HL-60 (cell line): Measurements from ENCODE around the gene SPHKAP.

Experiments
- DNase-seq, 2 experiments: peaks; one replicate each; pipeline ENCODE4 v3.0.0-alpha.2; 2010 to 2020; ENCODE audit warnings: low read depth in 1 of 2, low spot score in 1 of 2
- H3K27ac ChIP-seq: fragments of 250-450 bp; sonication (Bioruptor Pico); replicated peaks from 2 replicates; pipeline ENCODE4 v1.5.1; 2020; ENCODE audit warnings: mild to moderate bottlenecking, moderate library complexity
- H3K27me3 ChIP-seq: fragments of 250-450 bp; sonication (Bioruptor Pico); 2 replicates; pipeline ENCODE4 v1.5.1; 2021; ENCODE audit warnings: mild to moderate bottlenecking, moderate library complexity; ENCODE audit not compliant: insufficient read depth, poor library complexity, severe bottlenecking
- H3K4me3 ChIP-seq: replicated peaks from 2 replicates; pipeline ENCODE4 v1.5.1; 2011; ENCODE audit warnings: mild to moderate bottlenecking, control low read depth, low read length; ENCODE audit not compliant: insufficient read depth
- CTCF ChIP-seq: IDR thresholded peaks from one replicate; pipeline ENCODE4 v1.5.1; 2011; ENCODE audit warnings: low read length, control low read depth, inconsistent platforms; ENCODE audit not compliant: insufficient read depth
- GABPA ChIP-seq: IDR thresholded peaks from 2 replicates; pipeline ENCODE4 v1.6.1; 2012; ENCODE audit warnings: low read depth
- POLR2AphosphoS5 ChIP-seq: IDR thresholded peaks from 2 replicates; pipeline ENCODE4 v1.6.1; 2012; ENCODE audit warnings: low read depth
- REST ChIP-seq: IDR thresholded peaks from 2 replicates; pipeline ENCODE4 v1.6.1; 2012; ENCODE audit warnings: low read depth; ENCODE audit not compliant: insufficient replicate concordance
- SPI1 ChIP-seq: IDR thresholded peaks from 2 replicates; pipeline ENCODE4 v1.6.1; 2012; ENCODE audit warnings: low read depth, mild to moderate bottlenecking, borderline replicate concordance

Gene SPHKAP

DNA sequence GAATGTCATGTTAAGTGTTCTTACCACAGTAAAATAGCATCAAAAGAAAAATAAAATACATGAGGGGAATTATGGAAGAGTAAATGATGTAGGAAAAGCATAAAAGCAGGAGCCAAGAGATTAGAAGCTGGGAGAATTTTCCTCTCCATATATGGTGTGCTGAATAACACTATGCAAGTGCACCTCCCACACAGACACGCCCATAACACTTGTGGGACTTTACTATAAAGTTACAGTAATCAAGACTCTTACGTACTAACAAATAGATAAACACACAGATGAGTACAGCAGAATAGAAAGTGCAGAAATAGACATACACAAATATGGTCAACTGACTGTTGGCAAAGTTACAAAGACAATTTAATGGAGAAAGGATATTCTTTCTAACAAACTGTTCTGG lies 16.0 kb upstream of the SPHKAP start:
- TF ChIP-seq POLR2AphosphoS5: no peak
- no peak for TF ChIP-seq REST
- TF ChIP-seq GABPA: no peak
- no peak for TF ChIP-seq CTCF
- no peak for TF ChIP-seq SPI1
- no peak for DNase-seq

GRCh38 chr2:228180181-228181097 lies 1.0 kb downstream of the SPHKAP start:
- DNase-seq: no peak
- peaks cover 10% of the 10 kb centered on the region for H3K27me3 ChIP-seq
- H3K4me3 ChIP-seq: no peak overlapping the region
- no peak overlapping the region for H3K27ac ChIP-seq
- TF ChIP-seq CTCF (no peak), GABPA (no peak), POLR2AphosphoS5 (no peak), REST (no peak), SPI1 (no peak)

More for the DNA sequence above, 16.0 kb upstream of the SPHKAP start:
- Histone ChIP-seq H3K27me3 (no peaks in the 10 kb centered on the region), H3K4me3 (no peak overlapping the region), H3K27ac (no peak overlapping the region)

GRCh38 chr2:228167290-228167689 lies 14.2 kb downstream of the SPHKAP start:
- H3K4me3 ChIP-seq: no peak overlapping the region
- TF ChIP-seq SPI1 (no peak), CTCF (no peak), GABPA (no peak), POLR2AphosphoS5 (no peak), REST (no peak)
- no peak overlapping the region for H3K27ac ChIP-seq
- no peaks in the 10 kb centered on the region for H3K27me3 ChIP-seq
- DNase-seq: no peak
